ENCODE data around the gene PIGS.
"Not testable (repeated sequence)": the region's sequence is repeated elsewhere in the genome, so short reads cannot be mapped to it uniquely, and the experiment has no call there.

Gene PIGS

GRCh38 chr17:28571361-28572122 lies at the start of gene PIGS:
TSS of gene PIGS (minus strand) at chr17:28571524. CDS start at chr17:28571496, 28 bp downstream.
- peak; percentile 95 for DNase-seq

GRCh38 chr17:28620010-28620409 lies 48.7 kb upstream of the PIGS start:
- DNase-seq = no peak

DNA sequence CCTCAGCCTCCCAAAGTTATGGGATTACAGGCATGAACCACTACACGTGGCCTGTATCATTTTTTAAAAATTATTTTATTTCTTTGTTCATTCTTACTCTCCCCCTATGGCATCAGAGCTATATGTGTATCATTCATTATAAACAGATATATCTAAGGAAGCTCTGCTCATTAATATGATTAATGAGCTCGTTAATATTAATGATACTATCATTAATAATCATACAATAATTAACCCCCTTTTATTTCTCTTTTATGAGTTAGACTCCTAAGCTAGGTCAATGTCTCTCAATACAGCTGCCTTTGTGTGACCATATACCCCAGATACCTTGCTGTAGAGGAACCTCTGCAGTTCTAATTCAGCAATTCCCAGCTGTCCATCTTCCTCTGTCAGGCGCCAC lies 47.1 kb upstream of the PIGS start:
- DNase-seq = no peak

DNA sequence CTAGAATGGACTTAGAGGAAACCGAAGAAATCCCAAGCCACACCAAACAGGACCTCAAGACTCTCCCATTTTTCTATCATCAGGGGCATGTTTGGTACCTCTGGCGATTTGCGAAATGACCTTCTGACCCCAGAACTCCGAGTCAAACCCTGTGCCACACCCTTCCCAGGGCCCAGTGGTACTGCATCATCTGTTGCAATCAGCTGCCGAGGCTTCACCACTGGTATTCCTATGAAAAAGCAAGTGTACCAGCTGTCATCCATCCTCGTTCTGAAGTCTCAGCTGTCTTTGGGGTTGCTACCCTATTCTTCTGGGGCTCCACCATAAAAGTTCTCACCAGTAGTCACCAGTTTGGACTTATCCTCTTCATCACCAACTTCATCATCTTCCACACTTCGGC lies 45.0 kb upstream of the PIGS start:
- no peak for DNase-seq

- DNase-seq = no peak
Measured at GRCh38 chr17:28615260-28615940, 44.1 kb upstream of the PIGS start.

GRCh38 chr17:28613931-28614381 lies 42.6 kb upstream of the PIGS start, which contains the start of gene RSKR:
TSS of gene RSKR (minus strand) at chr17:28614185. CDS start at chr17:28614161, 24 bp downstream.
- no peak for DNase-seq

DNA sequence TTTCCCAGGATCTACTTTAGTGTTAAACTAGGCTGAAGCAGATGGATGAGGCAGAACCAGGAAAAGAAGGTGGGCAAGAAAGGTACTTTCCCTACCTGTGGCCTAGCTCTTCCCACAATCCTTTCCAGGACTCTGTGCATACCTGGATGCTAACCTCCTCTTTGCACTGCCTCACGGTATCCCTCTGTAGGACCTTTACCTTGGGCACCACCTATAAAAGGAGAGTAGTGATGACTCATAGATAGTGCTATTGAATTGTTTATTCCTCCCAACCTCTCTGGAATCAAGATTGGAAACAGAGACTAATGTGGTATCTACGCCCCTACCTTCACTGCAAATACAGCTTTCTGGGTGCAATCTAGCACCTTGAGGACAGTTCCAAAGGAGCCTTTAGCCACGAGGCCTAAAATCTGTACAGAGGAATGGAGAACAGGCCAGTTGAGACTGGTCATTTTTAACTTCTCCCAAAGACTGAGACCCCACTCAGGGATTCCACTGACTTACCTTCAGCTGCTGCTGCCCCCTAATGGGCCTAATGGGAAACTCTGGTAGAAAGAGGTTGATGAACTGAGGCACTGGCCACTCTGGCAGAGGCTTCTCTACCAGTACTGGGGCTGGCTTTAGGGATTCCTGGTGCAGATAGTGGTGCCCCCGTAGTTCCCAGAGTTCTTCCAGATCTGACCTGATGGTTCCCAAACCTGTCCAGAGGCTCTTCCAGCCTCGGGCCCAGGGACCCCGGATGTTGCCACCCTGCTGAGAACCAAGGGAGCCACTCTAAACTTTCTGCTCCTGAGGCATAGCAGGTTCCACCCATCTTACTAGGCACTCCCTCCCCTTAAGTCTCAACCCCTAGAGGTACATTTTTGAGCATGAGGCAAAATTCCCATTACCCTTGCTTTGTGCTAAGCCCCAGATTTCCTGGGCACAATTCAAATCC lies 41.9 kb upstream of the PIGS start:
- DNase-seq = peak; percentile 48

DNA sequence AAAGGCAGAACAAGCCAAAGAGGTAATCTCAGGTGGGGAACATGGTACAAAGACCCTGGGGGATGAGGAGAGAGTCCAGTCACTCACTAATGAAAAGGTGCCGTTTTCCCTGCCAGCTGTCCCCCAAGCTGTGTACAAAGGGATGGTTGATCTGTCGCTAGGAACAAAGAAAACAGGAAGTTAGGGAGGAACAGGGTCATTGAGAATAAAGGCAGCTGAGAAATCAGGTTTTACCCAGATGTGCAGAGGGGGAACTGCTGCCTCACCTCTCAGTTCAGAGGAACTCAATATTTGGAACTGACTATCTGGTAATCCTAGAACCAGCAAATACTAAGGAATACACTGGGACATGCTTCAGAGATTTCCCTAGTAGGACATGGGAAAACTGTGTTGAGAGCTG lies 41.2 kb upstream of the PIGS start:
- no peak for DNase-seq

DNA sequence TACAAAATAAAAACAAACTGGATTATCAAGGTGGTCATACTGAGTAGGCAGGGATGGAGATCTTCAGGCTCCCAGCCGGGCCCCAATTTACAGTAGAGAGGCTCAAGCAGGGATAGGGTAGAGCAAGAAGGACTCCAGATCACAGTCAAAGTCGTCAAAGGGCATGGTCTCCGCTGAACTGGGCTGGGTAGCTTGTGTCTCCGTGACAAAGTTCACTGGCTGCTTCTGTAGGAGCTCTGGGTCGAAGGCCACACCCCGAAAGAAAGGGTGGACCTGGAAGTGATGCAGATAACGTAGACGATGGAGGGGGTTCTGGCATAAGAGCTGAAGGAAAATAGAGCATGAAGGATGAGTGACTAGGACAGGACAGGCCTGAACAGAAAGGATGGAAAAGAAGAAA lies 39.1 kb upstream of the PIGS start:
- no peak for DNase-seq

DNA sequence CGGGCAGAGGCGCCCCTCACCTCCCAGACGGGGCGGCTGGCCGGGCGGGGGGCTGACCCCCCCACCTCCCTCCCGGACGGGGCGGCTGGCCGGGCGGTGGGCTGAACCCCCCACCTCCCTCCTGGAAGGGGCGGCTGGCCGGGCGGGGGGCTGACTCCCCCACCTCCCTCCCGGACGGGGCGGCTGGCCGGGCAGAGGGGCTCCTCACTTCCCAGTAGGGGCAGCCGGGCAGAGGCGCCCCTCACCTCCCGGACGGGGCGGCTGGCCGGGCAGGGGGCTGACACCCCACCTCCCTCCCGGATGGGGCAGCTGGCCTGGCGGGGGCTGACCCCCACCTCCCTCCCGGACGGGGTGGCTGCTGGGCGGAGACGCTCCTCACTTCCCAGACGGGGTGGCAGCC lies 32.7 kb upstream of the PIGS start:
- DNase-seq = not testable (repeated sequence)

- peak; percentile 78 for DNase-seq
Measured at GRCh38 chr17:28599311-28600184, 28.2 kb upstream of the PIGS start.

GRCh38 chr17:28598799-28599310 lies 27.5 kb upstream of the PIGS start, which contains the start of gene SPAG5:
TSS of gene SPAG5 (minus strand) at chr17:28599025. CDS start at chr17:28598946, 79 bp downstream.
- peak; percentile 95 for DNase-seq

DNA sequence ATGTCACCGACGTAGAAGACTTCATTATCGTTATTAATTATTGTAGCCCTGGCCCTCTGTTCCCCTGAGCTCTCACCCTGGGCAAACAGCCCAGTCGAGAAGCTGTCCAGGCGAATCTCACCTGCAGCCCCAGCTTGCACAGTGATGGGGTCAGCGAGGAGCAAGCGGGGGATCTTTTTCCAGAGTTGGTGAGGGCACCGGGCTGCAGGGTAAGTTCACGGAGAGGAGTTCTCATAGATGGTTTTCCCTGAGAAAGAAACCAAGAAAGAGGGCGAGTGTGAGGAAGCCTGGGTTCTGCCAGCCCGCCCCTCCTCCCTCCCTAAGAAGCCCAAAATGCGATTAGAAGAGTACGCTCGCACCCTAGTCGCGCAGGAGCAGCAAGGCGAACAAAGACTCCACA lies 27.1 kb upstream of the PIGS start:
- no peak for DNase-seq

- no peak for DNase-seq
Measured at GRCh38 chr17:28597606-28598383, 26.5 kb upstream of the PIGS start.

GRCh38 chr17:28592260-28592659 lies 20.9 kb upstream of the PIGS start:
- DNase-seq = no peak

- DNase-seq = no peak
Measured at GRCh38 chr17:28585851-28586250, 14.5 kb upstream of the PIGS start.

- DNase-seq = no peak
Measured at GRCh38 chr17:28584434-28584833, 13.1 kb upstream of the PIGS start.

GRCh38 chr17:28582513-28582912 lies 11.2 kb upstream of the PIGS start:
- no peak for DNase-seq

DNA sequence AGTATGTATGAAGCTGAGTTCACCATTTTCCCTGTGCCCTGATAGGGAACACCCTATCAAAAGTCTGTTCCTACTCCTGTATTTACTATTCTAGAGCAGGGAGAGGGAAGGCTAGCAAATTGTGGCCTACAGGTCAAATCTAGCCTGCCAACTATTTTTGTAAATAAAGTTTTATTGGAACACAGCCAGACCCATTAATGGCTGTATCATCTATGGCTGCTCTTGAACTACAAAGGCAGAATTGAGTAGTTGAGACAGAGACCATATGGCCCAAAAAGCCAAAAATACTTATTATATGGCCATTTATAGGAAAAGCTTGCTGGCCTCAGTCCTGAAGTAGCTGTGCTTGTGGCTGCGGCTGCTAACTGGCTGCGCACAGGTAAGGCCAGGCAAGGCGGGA lies 9.6 kb upstream of the PIGS start:
- DNase-seq = no peak

- peak; percentile 60 for DNase-seq
Measured at GRCh38 chr17:28579526-28579925, 8.2 kb upstream of the PIGS start.
